IMR-90 (cell line): ENCODE data around the gene HNRNPU. TPM values are rescaled to one million over a fixed set of nuclear protein-coding genes. Genes with fewer than 3 reads are reported as not detected.

ENCODE experiments used
- ATAC-seq: fragments of 200-7000 bp; cut with Tn5 transposase; 2 replicates; pipeline ENCODE4 v1.9.1; 2020; ENCODE audit warnings: low read depth, mild to moderate bottlenecking, moderate library complexity
- BruUV-seq: library from RNA; stranded (reverse); fragments of 400-500 nt; replicated peaks from 2 replicates; lab custom pipeline; 2021; lab: Mats Ljungman, UMichigan
- CTCF ChIA-PET: fragments of 300-600 bp; formaldehyde crosslinking; extraction: SDS; loops from one replicate; lab custom pipeline; 2021; ENCODE audit warnings: antibody characterized with exemption; lab: Yijun Ruan, JAX
- POLR2A ChIA-PET: fragments of 300-600 bp; sonication (Branson Sonifier 250); formaldehyde crosslinking; loops from one replicate; lab custom pipeline; 2022; ENCODE audit warnings: antibody characterized with exemption; ENCODE audit not compliant: unreplicated experiment; lab: Charles Lee
- DNase-seq: peaks from one replicate; pipeline ENCODE4 v3.0.0; 2013
- H2AFZ ChIP-seq: replicated peaks from 2 replicates; pipeline ENCODE3; 2013; ENCODE audit warnings: low read length, mild to moderate bottlenecking; ENCODE audit not compliant: poor library complexity
- H2AK5ac ChIP-seq: 2 replicates; pipeline ENCODE4 v1.6.1; 2013; ENCODE audit warnings: low read depth, low read length, inconsistent platforms
- H2AK9ac ChIP-seq: replicated peaks from 2 replicates; pipeline ENCODE3; 2013; ENCODE audit warnings: mild to moderate bottlenecking, low read depth, low read length, moderate library complexity; ENCODE audit not compliant: poor library complexity
- H2BK120ac ChIP-seq: 2 replicates; pipeline ENCODE4 v1.6.1; 2013; ENCODE audit warnings: low read depth, low read length, inconsistent platforms
- H2BK15ac ChIP-seq: 3 replicates; pipeline ENCODE4 v1.6.1; 2013; ENCODE audit warnings: low read depth, low read length, inconsistent platforms
- H2BK20ac ChIP-seq: 2 replicates; pipeline ENCODE4 v1.6.1; 2013; ENCODE audit warnings: low read depth, mild to moderate bottlenecking, inconsistent platforms, low read length, moderate library complexity
- H2BK5ac ChIP-seq: 2 replicates; pipeline ENCODE4 v1.6.1; 2013; ENCODE audit warnings: mild to moderate bottlenecking, low read depth, low read length, inconsistent platforms; ENCODE audit not compliant: poor library complexity, severe bottlenecking
- H3K14ac ChIP-seq: replicated peaks from 2 replicates; pipeline ENCODE4 v1.6.1; 2013; ENCODE audit warnings: low read depth, low read length, inconsistent platforms
- H3K18ac ChIP-seq: 2 replicates; pipeline ENCODE4 v1.6.1; 2013; ENCODE audit warnings: low read depth, low read length, control low read depth
- H3K23ac ChIP-seq: 2 replicates; pipeline ENCODE4 v1.6.1; 2013; ENCODE audit warnings: low read depth, low read length, inconsistent platforms
- H3K27ac ChIP-seq: 2 replicates; pipeline ENCODE4 v1.5.1; 2013; ENCODE audit warnings: mild to moderate bottlenecking, control low read depth, low read length; ENCODE audit not compliant: insufficient read depth
- H3K27me3 ChIP-seq: 2 replicates; pipeline ENCODE4 v1.6.1; 2013; ENCODE audit warnings: low read length; ENCODE audit not compliant: control insufficient read depth, insufficient read depth
- H3K36me3 ChIP-seq: 2 replicates; pipeline ENCODE4 v1.6.1; 2013; ENCODE audit warnings: low read length, mixed read lengths; ENCODE audit not compliant: control insufficient read depth, insufficient read depth
- H3K4ac ChIP-seq: 2 replicates; pipeline ENCODE4 v1.6.1; 2013; ENCODE audit warnings: low read depth, low read length, inconsistent platforms
- H3K4me1 ChIP-seq: 2 replicates; pipeline ENCODE4 v1.6.1; 2013; ENCODE audit warnings: low read length, mixed read lengths; ENCODE audit not compliant: control insufficient read depth, insufficient read depth
- H3K4me2 ChIP-seq: 2 replicates; pipeline ENCODE4 v1.6.1; 2013; ENCODE audit warnings: low read depth, mild to moderate bottlenecking, control low read depth, low read length, moderate library complexity
- H3K4me3 ChIP-seq: 2 replicates; pipeline ENCODE4 v1.5.1; 2013; ENCODE audit warnings: low read depth, mild to moderate bottlenecking, control low read depth, low read length, moderate library complexity; ENCODE audit not compliant: insufficient read depth
- H3K56ac ChIP-seq: 2 replicates; pipeline ENCODE4 v1.6.1; 2013; ENCODE audit warnings: low read length, inconsistent platforms; ENCODE audit not compliant: insufficient read depth; ENCODE audit errors: extremely low read depth
- H3K79me1 ChIP-seq, 2 experiments: 2 replicates each; pipeline ENCODE4 v1.6.1; 2013; ENCODE audit warnings: low read length in 2 of 2, inconsistent platforms in 1 of 2, low read depth in 1 of 2
- H3K9ac ChIP-seq: 2 replicates; pipeline ENCODE4 v1.6.1; 2013; ENCODE audit warnings: low read depth, low read length, control low read depth
- H3K9me1 ChIP-seq: 2 replicates; pipeline ENCODE4 v1.6.1; 2013; ENCODE audit warnings: low read length, inconsistent platforms; ENCODE audit not compliant: insufficient read depth
- H3K9me3 ChIP-seq: 2 replicates; pipeline ENCODE4 v1.6.1; 2013; ENCODE audit warnings: low read length; ENCODE audit not compliant: control insufficient read depth, insufficient read depth
- H4K20me1 ChIP-seq: 2 replicates; pipeline ENCODE4 v1.6.1; 2013; ENCODE audit warnings: low read length, inconsistent platforms; ENCODE audit not compliant: insufficient read depth
- H4K5ac ChIP-seq: 2 replicates; pipeline ENCODE4 v1.6.1; 2013; ENCODE audit warnings: mild to moderate bottlenecking, low read depth, low read length, control low read depth
- H4K8ac ChIP-seq, 2 experiments: 2 replicates each; pipeline ENCODE4 v1.6.1; 2013; ENCODE audit warnings: low read depth in 2 of 2, low read length in 2 of 2, control low read depth in 1 of 2, inconsistent platforms in 1 of 2
- H4K91ac ChIP-seq: 2 replicates; pipeline ENCODE4 v1.6.1; 2013; ENCODE audit warnings: low read depth, low read length, inconsistent platforms; ENCODE audit not compliant: insufficient read depth
- BHLHE40 ChIP-seq: fragments of 150-350 bp; IDR thresholded peaks from 2 replicates; pipeline ENCODE4 v1.6.1; 2016; ENCODE audit warnings: mild to moderate bottlenecking, low read depth, low read length
- RAD21 ChIP-seq: IDR thresholded peaks from 2 replicates; pipeline ENCODE4 v1.6.1; 2012; ENCODE audit warnings: low read length, improper control_type of control experiment
- RFX5 ChIP-seq: IDR thresholded peaks from 2 replicates; pipeline ENCODE4 v1.8.0; 2012; ENCODE audit warnings: low read depth, mild to moderate bottlenecking, low read length, moderate library complexity
- WGBS, 2 experiments: methylation state at CpG; one replicate each; pipeline versions ENCODE4 v1.1.5 to v1.1.7; 2013; ENCODE audit warnings: missing lambda C conversion rate in 2 of 2; ENCODE audit not compliant: insufficient read length in 1 of 2; ENCODE audit errors: extremely low coverage in 2 of 2; 5-methylcytosine and 5-hydroxymethylcytosine counted together
- dilution Hi-C: fragments of 300-500 bp; cut with HindIII; formaldehyde crosslinking; loops from one replicate; pipeline ENCODE4 v1.14.3; 2018; ENCODE audit warnings: low sequenced_read_pairs; ENCODE audit not compliant: unreplicated experiment
- in situ Hi-C: fragments of 300-500 bp; cut with MboI; formaldehyde crosslinking; loops from 3 replicates; pipeline ENCODE4 v1.14.3; 2019; ENCODE audit warnings: low sequenced_read_pairs, inconsistent platforms, mixed read lengths
- intact Hi-C: fragments of 100-400 bp; cut with micrococcal nuclease; formaldehyde crosslinking; loops from 2 replicates; pipeline ENCODE4 v1.10.0; 2022
- polyA plus RNA-seq, 3 experiments: library from polyadenylated mRNA; depleted of rRNA; stranded (reverse); fragments of >200 nt; gene quantifications; 2 replicates each; pipeline ENCODE4 v1.2.3, GENCODE V29; 2012; ENCODE audit warnings: low replicate concordance in 1 of 3
- total RNA-seq: library from RNA; depleted of rRNA; stranded (reverse); fragments of >200 nt; gene quantifications from 2 replicates; pipeline ENCODE4 v1.2.3, GENCODE V29; 2012

HNRNPU gene
- total and polyA plus RNA-seq, 2 of the 4 experiments (the other 2 are of a cell fraction): 151 to 169 TPM

GRCh38 chr1:244841273-244841927, 22.9 kb downstream of the HNRNPU start:
- WGBS, 2 experiments: no CpG with 5 or more reads among the region's 9 CpGs
- no peak for ATAC-seq
- intact Hi-C loops: no loop called here
- Histone ChIP-seq H3K79me1 (peaks cover 7 to 27% of the 10 kb centered on the region in 2 experiments; a peak in 2 of 4 replicates), H4K91ac (no peak overlapping the region), H3K18ac (no peak overlapping the region), H3K4me3 (no peak overlapping the region), H3K9me3 (no peaks in the 10 kb centered on the region), H2BK5ac (no peak overlapping the region), H3K4me1 (peaks cover 11% of the 10 kb centered on the region), H3K56ac (no peak overlapping the region), H2BK20ac (no peak overlapping the region), H4K5ac (no peak overlapping the region), H3K36me3 (peaks cover 37% of the 10 kb centered on the region), H2BK15ac (no peak overlapping the region), H2AK9ac (no peak overlapping the region), H3K23ac (no peak overlapping the region), H3K27me3 (no peaks in the 10 kb centered on the region), H2AK5ac (no peak overlapping the region), H3K9me1 (peaks cover 7% of the 10 kb centered on the region), H2BK120ac (no peak overlapping the region), H4K20me1 (peaks cover 19% of the 10 kb centered on the region), H3K9ac (no peak overlapping the region), H3K4ac (no peak overlapping the region), H2AFZ (no peak overlapping the region), H3K27ac (no peak overlapping the region), H4K8ac (no peak overlapping the region), H3K4me2 (no peak overlapping the region), H3K14ac (no peak overlapping the region)
- no TSS peak for BruUV-seq
- no peak for DNase-seq
- CTCF ChIA-PET: no interaction called here
- in situ Hi-C loops: no loop called here
- POLR2A ChIA-PET: no interaction called here
- TF ChIP-seq RAD21: no peak
- TF ChIP-seq BHLHE40: no peak
- TF ChIP-seq RFX5: no peak
- dilution Hi-C loops: no loop called here
